IgD-negative memory B cell (primary cell): ENCODE results near the gene ZXDC. TPM values are rescaled to one million over a fixed set of nuclear protein-coding genes. Genes with fewer than 3 reads are reported as not detected.

ENCODE experiments used
- H3K27ac Mint-ChIP-seq, 3 donors: one replicate each; pipeline ENCODE4 v1.8.0; 2020 to 2022; ENCODE audit warnings: mild to moderate bottlenecking in 3 of 3, mixed read lengths in 3 of 3, moderate library complexity in 1 of 3
- H3K27me3 Mint-ChIP-seq: one replicate; pipeline ENCODE4 v1.8.0; 2021; ENCODE audit warnings: mixed read lengths
- H3K36me3 Mint-ChIP-seq: one replicate; pipeline ENCODE4 v1.8.0; 2020; ENCODE audit warnings: mild to moderate bottlenecking, mixed read lengths
- H3K4me1 Mint-ChIP-seq, 3 donors: one replicate each; pipeline ENCODE4 v1.8.0; 2020 to 2022; ENCODE audit warnings: mixed read lengths in 3 of 3, mild to moderate bottlenecking in 1 of 3
- H3K4me3 Mint-ChIP-seq, 4 donors: one replicate each; pipeline ENCODE4 v1.8.0; 2020 to 2022; ENCODE audit warnings: mild to moderate bottlenecking in 4 of 4, mixed read lengths in 4 of 4, moderate library complexity in 3 of 4
- H3K9me3 Mint-ChIP-seq, 3 donors: one replicate each; pipeline ENCODE4 v1.8.0; 2020 to 2021; ENCODE audit warnings: mixed read lengths in 3 of 3, mild to moderate bottlenecking in 1 of 3
- polyA plus RNA-seq: library from polyadenylated mRNA; unstranded; fragments of 300-500 nt; fragmentation: Illumina TruSeq; gene quantifications from one replicate; pipeline ENCODE4 v1.2.3, GENCODE V29; 2021

The ZXDC gene
- polyA plus RNA-seq, 1 donor from 2014 or later, result 9.1 TPM

DNA sequence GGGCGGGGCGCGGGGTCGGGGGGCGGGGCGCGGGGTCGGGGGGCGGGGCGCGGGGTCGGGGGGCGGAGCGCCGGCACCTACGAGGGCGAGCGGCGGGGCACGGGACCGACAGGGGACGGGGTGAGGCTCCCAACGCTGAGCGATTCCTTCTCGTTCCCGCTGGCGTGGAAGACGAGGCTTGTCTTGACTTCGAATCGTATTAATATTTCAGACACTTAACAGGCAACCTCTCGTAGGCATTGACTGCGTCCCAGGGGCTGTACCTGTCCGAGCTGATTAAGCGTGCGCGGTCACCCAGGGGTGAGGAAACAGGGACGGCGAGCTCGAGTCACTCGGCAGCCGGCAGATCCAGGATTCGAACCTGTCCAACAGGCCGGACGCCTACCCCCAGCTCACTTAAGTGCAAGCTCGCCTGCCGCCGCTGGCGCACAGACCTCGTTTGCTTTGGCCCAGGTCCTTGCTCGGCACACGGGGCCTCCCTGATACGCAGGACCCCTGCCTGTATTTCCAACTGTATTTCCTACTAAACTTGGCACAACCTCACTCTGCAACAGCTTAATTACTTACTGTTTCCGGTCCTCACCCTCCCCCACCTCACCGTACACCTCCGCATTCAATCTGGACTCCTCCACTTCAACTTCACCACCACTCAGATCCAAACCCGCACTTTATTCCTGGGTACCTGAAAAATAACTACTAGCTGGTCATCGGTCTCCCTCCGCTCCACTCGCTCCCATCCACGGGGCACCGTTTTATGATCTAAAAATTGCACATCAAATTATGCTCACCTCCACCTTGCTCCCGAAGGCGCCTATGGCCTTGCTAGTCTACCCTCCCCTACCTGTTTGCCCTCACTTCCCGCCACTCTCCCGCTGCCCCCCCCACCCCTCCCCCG lies 722 bp upstream of the ZXDC start:
- Mint-ChIP-seq H3K4me3 (peak overlapping the region; percentile 19 to 89 (median 82)), H3K36me3 (peaks cover 3% of the 10 kb centered on the region), H3K9me3 (no peaks in the 10 kb centered on the region), H3K27me3 (peaks cover 2% of the 10 kb centered on the region), H3K27ac (peak overlapping the region; percentile 67 to 94 (median 83)), H3K4me1 (peaks cover 23 to 27% (median 23%) of the 10 kb centered on the region in 3 donors)

GRCh38 chr3:126474498-126475412 lies 936 bp downstream of the ZXDC start:
- H3K4me3 Mint-ChIP-seq, result peak overlapping the region; percentile 84 to 95 (median 90)
- peaks cover 2% of the 10 kb centered on the region for H3K27me3 Mint-ChIP-seq
- H3K27ac Mint-ChIP-seq, result peak overlapping the region; percentile 35 to 92 (median 68)
- no peaks in the 10 kb centered on the region for H3K9me3 Mint-ChIP-seq
- H3K36me3 Mint-ChIP-seq, result peaks cover 3% of the 10 kb centered on the region
- peaks cover 23 to 27% (median 26%) of the 10 kb centered on the region in 3 donors for H3K4me1 Mint-ChIP-seq

GRCh38 chr3:126473292-126474168 lies 2.2 kb downstream of the ZXDC start:
- Mint-ChIP-seq H3K4me3 (peak overlapping the region; percentile 71 to 95 (median 90)), H3K4me1 (peaks cover 23 to 31% (median 31%) of the 10 kb centered on the region in 3 donors), H3K36me3 (peaks cover 7% of the 10 kb centered on the region), H3K27ac (peak overlapping the region; percentile 53 to 95 (median 68)), H3K27me3 (peaks cover 2% of the 10 kb centered on the region), H3K9me3 (no peaks in the 10 kb centered on the region)

DNA sequence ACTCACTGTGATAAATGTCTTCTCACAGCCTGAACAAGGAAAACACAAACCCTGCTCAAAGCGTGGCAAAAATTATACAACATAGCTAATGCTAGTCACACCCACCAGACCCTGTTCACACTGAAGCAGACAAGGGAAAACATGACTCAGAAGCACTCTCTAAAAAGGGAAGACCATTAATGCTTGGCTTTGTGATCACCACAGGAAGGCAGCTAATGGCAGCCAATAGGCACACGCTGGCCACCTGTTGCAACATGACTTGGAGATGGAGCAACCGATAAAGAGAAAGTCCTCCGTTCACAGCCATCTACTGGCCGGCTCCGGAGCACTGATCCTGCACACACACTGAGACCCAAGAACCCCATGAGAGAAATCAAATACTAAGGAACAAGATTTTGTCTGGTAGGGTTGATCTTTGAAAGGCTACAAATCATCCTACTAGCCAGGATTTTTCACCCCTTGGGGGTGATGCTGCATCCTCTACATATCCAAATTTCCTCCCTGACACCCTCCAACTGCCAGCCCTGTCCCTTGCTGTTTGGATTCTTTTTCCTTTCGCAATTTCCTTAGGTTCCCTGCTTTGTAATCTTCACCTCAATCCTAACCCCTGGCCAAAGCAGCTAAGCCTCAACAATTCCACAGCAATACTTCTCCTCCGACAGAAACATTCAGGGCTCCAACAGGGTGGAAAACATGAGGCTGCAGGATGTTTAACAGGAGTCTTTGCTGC lies 3.2 kb downstream of the ZXDC start:
- no peaks in the 10 kb centered on the region for H3K9me3 Mint-ChIP-seq
- H3K4me3 Mint-ChIP-seq, result peak overlapping the region; percentile 23 to 92 (median 78)
- H3K4me1 Mint-ChIP-seq, result peaks cover 23 to 35% (median 27%) of the 10 kb centered on the region in 3 donors

GRCh38 chr3:126469479-126469878 lies 6.2 kb downstream of the ZXDC start:
- Mint-ChIP-seq H3K4me1 (peaks cover 20 to 41% (median 24%) of the 10 kb centered on the region in 3 donors), H3K9me3 (no peaks in the 10 kb centered on the region), H3K4me3 (peak overlapping the region in 2 of 4 donors; percentile 25), H3K36me3 (peaks cover 5% of the 10 kb centered on the region), H3K27me3 (peaks cover 2% of the 10 kb centered on the region), H3K27ac (no peak overlapping the region)

More for the DNA sequence above, 3.2 kb downstream of the ZXDC start:
- Mint-ChIP-seq H3K27ac (peak overlapping the region in 2 of 3 donors; percentile 38 to 95), H3K27me3 (peaks cover 2% of the 10 kb centered on the region), H3K36me3 (peaks cover 4% of the 10 kb centered on the region)

DNA sequence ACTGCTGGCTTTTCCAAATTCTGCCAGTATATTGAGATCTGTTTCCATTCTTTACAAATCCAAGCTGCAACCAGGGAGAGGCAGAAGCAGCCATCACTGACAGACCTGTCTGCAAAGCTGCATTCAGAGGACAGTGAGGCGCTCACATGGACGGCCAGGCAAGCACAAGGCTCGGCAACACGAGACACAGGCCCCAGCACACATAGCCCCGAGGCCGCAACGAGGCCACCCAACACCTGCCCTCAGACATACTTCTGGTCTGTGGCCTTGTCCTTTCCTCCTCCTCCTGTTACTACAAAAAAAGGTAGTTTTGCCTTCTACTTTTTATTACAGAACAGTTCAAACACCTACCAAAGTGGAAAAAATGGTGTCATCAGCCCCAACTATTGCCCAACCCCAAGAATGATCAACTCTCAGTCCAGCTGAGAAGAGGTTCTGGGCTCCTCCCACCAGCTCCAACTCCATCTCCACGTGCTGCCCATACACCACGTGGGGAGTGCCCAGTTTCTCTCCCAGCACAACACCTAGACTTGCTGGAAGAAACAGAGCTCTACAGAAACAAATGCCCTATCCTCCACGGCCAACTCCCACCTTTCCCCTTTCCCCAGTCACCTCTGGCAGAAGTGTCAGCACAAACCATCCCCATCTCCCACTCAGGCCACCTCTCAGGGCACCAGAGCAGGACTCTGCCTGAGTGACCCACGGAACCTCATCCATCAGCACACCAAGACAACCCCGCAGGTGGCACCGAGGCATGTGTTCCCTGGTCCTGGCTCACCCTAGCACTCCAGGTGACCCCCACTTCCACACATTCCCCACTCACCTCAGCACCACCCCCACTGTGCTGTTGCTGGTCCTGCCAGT lies 7.4 kb downstream of the ZXDC start:
- no peak overlapping the region for H3K4me3 Mint-ChIP-seq
- H3K27ac Mint-ChIP-seq, result peak overlapping the region in 1 of 3 donors; percentile 26
- H3K36me3 Mint-ChIP-seq, result peaks cover 8% of the 10 kb centered on the region
- peaks cover 2% of the 10 kb centered on the region for H3K27me3 Mint-ChIP-seq
- H3K9me3 Mint-ChIP-seq, result no peaks in the 10 kb centered on the region
- H3K4me1 Mint-ChIP-seq, result peaks cover 12 to 32% (median 13%) of the 10 kb centered on the region in 3 donors

GRCh38 chr3:126467611-126467955 lies 8.1 kb downstream of the ZXDC start:
- H3K4me3 Mint-ChIP-seq, result no peak overlapping the region
- peaks cover 8% of the 10 kb centered on the region for H3K36me3 Mint-ChIP-seq
- H3K27me3 Mint-ChIP-seq, result no peaks in the 10 kb centered on the region
- no peaks in the 10 kb centered on the region for H3K9me3 Mint-ChIP-seq
- H3K27ac Mint-ChIP-seq, result no peak overlapping the region
- H3K4me1 Mint-ChIP-seq, result peaks cover 5 to 25% (median 10%) of the 10 kb centered on the region in 3 donors

GRCh38 chr3:126466886-126467610 lies 8.6 kb downstream of the ZXDC start:
- Mint-ChIP-seq H3K4me3 (no peak overlapping the region), H3K36me3 (peaks cover 8% of the 10 kb centered on the region), H3K27me3 (no peaks in the 10 kb centered on the region), H3K4me1 (peaks cover under 1 to 20% (median 5%) of the 10 kb centered on the region in 3 donors), H3K9me3 (no peaks in the 10 kb centered on the region), H3K27ac (no peak overlapping the region)

DNA sequence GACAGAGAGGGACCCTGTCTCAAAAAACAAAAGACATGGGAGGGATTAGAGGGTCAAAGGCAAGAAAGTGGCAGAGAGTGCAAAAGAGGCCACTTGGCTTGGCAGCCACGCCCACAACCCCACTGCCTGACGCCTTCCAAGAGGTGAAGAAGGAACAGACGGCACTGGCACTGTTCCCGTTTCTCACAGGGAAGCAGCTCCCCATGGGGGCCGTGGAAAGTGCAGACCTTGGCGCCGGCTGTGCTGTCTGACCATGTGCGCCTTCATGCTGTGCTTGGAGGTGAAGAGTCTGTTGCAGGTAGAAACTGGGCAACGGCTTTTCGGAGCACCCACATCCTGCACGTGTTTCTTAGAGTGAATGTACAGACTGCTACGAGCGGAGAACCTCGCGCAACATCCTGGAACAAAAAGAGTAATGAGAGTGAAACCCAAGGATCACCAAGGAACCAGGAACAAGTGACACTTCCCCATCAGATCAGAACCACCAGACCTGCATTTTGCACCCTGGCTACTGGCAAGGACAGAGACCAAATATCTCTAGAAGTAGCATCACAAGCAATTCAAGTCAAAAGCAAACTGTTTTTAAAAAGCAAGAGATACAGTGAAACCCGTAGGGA lies 9.7 kb downstream of the ZXDC start:
- Mint-ChIP-seq H3K27ac (no peak overlapping the region), H3K36me3 (peaks cover 11% of the 10 kb centered on the region), H3K9me3 (no peaks in the 10 kb centered on the region), H3K4me3 (no peak overlapping the region), H3K27me3 (no peaks in the 10 kb centered on the region), H3K4me1 (peaks cover 0 to 17% (median 5%) of the 10 kb centered on the region in 3 donors)

GRCh38 chr3:126464997-126465396 lies 10.7 kb downstream of the ZXDC start:
- Mint-ChIP-seq H3K27me3 (no peaks in the 10 kb centered on the region), H3K9me3 (no peaks in the 10 kb centered on the region), H3K27ac (no peak overlapping the region), H3K4me1 (peaks cover 0 to 16% (median 5%) of the 10 kb centered on the region in 3 donors), H3K4me3 (no peak overlapping the region), H3K36me3 (peaks cover 11% of the 10 kb centered on the region)

- peaks cover 0 to 15% (median 5%) of the 10 kb centered on the region in 3 donors for H3K4me1 Mint-ChIP-seq
- H3K36me3 Mint-ChIP-seq, result peaks cover 10% of the 10 kb centered on the region
- H3K9me3 Mint-ChIP-seq, result no peaks in the 10 kb centered on the region
- H3K27ac Mint-ChIP-seq, result no peak overlapping the region
- no peak overlapping the region for H3K4me3 Mint-ChIP-seq
- H3K27me3 Mint-ChIP-seq, result no peaks in the 10 kb centered on the region
Observed at GRCh38 chr3:126464494-126464893, 11.2 kb downstream of the ZXDC start.

DNA sequence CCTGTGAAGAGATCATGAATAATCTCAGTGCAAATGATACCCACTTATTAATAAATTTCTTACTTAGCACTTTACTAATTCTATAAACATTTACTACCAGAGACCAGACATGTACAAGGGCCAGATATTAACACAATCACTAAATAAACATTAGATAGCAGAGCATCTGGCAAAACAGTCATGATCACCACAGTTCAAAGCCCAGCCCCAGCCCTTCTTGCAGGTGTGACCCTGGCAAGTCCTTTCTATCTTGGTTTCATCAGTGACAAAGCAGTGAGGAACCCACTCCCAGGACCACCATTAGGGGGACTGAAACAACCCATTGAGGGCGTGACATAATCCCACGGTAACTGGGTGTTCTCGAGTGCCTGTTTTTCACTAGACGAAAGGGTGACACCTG lies 11.6 kb downstream of the ZXDC start:
- Mint-ChIP-seq H3K9me3 (no peaks in the 10 kb centered on the region), H3K27ac (no peak overlapping the region), H3K4me3 (no peak overlapping the region), H3K27me3 (no peaks in the 10 kb centered on the region), H3K4me1 (peaks cover 0 to 12% (median 2%) of the 10 kb centered on the region in 3 donors), H3K36me3 (peaks cover 8% of the 10 kb centered on the region)
